H1 (cell line): ENCODE results near the gene BCL2L11.

Experiments used
- EP300 ChIP-seq, 2 experiments: IDR thresholded peaks; 1 replicate in 1 of 2; 2 replicates in 1 of 2; pipeline ENCODE4 v1.6.1; 2011 to 2012; ENCODE audit warnings: low read depth in 2 of 2, low read length in 2 of 2, mild to moderate bottlenecking in 2 of 2, borderline replicate concordance in 1 of 2, inconsistent platforms in 1 of 2, moderate library complexity in 1 of 2
- EZH2 ChIP-seq: fragments of 200-600 bp; sonication (generic); IDR thresholded peaks from 2 replicates; pipeline ENCODE4 v1.7.1; 2012; ENCODE audit warnings: low read depth, mild to moderate bottlenecking, moderate library complexity, low read length, inconsistent platforms; ENCODE audit not compliant: severe bottlenecking
- GABPA ChIP-seq: IDR thresholded peaks from 2 replicates; pipeline ENCODE4 v1.6.1; 2011; ENCODE audit warnings: mild to moderate bottlenecking, low read length, moderate library complexity, borderline replicate concordance; ENCODE audit not compliant: insufficient read depth
- PHF8 ChIP-seq: fragments of 200-600 bp; sonication (generic); conservative IDR thresholded peaks from 2 replicates; pipeline ENCODE4 v1.7.1; 2012; ENCODE audit warnings: low read depth, mild to moderate bottlenecking, inconsistent platforms, low read length, moderate library complexity
- POLR2A ChIP-seq, 2 experiments: IDR thresholded peaks; 1 replicate in 1 of 2; 2 replicates in 1 of 2; pipeline ENCODE4 v1.6.1; 2011; ENCODE audit warnings: low read depth in 2 of 2, low read length in 2 of 2, mild to moderate bottlenecking in 2 of 2; ENCODE audit errors: control extremely low read depth in 1 of 2
- RFX5 ChIP-seq: IDR thresholded peaks from 2 replicates; pipeline ENCODE4 v1.6.1; 2011; ENCODE audit warnings: low read depth, low read length, improper control_type of control experiment, borderline replicate concordance
- SIX5 ChIP-seq: IDR thresholded peaks from 2 replicates; pipeline ENCODE4 v1.6.1; 2011; ENCODE audit warnings: mild to moderate bottlenecking, low read depth, low read length
- SP1 ChIP-seq: IDR thresholded peaks from 2 replicates; pipeline ENCODE4 v1.6.1; 2011; ENCODE audit warnings: low read depth, low read length
- YY1 ChIP-seq: IDR thresholded peaks from 2 replicates; pipeline ENCODE4 v1.6.1; 2011; ENCODE audit warnings: low read depth, mild to moderate bottlenecking, low read length
- TF ChIP-seq, protein P1 (sequence below), 3 experiments: IDR thresholded peaks; 1 replicate in 2 of 3; 2 replicates in 1 of 3; pipeline versions ENCODE4 v1.5.1 to v1.6.1; 2011; ENCODE audit warnings: low read length in 3 of 3, mild to moderate bottlenecking in 3 of 3, inconsistent platforms in 2 of 3, low read depth in 1 of 3, moderate library complexity in 1 of 3; ENCODE audit not compliant: insufficient read depth in 1 of 3; ENCODE audit errors: control extremely low read depth in 1 of 3
- TF ChIP-seq, protein P2 (sequence below): IDR thresholded peaks from 2 replicates; pipeline ENCODE4 v1.6.1; 2011; ENCODE audit warnings: low read depth, mild to moderate bottlenecking, low read length; ENCODE audit not compliant: insufficient read depth
- TF ChIP-seq, protein P3 (sequence below): IDR thresholded peaks from 2 replicates; pipeline ENCODE4 v1.6.1; 2012; ENCODE audit warnings: low read length, inconsistent platforms

DNA sequence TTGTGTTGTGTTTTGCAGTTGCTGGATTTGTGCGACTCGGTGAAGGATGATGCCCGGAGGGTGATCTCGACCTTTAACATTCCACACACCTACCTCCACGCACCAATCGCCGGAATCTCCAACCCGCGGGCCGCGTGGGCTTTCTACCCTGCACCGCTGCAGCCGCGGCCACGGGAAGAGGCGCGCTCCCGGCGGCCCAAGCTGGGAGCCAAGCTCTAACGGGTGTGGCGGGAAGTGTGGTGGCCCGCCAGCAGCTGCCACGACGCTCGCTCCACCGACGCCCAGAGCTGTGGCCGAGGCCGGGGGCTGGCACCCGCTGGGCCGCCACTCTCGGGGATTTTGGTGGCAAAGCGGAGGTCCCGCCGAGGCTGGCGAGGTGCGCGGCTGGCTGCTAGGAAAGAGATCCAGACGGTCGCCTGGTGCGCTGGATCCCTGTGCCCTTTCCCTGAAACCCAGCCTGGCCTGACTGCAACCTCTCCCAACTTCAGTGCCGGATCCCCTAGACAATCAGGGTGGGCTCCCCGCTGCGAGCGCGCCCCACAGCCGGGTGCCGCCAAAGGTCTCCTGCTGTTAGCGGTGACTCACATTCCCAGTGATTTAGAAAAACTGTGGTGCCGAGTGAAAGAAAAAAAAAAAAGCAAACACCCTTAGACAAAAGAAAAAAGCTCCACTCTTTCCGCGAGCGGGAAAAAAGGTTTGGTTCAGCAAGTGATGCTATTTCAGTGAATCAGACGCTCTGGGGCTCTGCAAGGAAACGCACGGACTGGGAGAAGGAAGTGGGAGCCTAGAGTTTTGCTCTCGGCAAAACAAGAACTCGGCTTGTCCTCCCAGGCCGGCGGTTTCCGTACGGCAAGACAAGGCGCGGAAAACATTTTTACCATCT is 2.9 kb upstream of the BCL2L11 start:
- TF ChIP-seq EZH2 = no peak
- 0 out of 2 replicates have a peak, but pooled peaks have one; percentile 29 for TF ChIP-seq PHF8
- no peak for TF ChIP-seq POLR2A (IDR thresholded peaks at IDR 0.05; ENCODE audit: control extremely low read depth in 1 of 2, low read depth in 2 of 2, low read length in 2 of 2)
- TF ChIP-seq SP1 = 0 out of 2 replicates have a peak, but pooled peaks have one; percentile 4
- TF ChIP-seq RFX5 = no peak
- TF ChIP-seq, protein P1, sequence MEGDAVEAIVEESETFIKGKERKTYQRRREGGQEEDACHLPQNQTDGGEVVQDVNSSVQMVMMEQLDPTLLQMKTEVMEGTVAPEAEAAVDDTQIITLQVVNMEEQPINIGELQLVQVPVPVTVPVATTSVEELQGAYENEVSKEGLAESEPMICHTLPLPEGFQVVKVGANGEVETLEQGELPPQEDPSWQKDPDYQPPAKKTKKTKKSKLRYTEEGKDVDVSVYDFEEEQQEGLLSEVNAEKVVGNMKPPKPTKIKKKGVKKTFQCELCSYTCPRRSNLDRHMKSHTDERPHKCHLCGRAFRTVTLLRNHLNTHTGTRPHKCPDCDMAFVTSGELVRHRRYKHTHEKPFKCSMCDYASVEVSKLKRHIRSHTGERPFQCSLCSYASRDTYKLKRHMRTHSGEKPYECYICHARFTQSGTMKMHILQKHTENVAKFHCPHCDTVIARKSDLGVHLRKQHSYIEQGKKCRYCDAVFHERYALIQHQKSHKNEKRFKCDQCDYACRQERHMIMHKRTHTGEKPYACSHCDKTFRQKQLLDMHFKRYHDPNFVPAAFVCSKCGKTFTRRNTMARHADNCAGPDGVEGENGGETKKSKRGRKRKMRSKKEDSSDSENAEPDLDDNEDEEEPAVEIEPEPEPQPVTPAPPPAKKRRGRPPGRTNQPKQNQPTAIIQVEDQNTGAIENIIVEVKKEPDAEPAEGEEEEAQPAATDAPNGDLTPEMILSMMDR (IDR thresholded peaks at IDR 0.05; ENCODE audit: control extremely low read depth in 1 of 3, insufficient read depth in 1 of 3, low read depth in 1 of 3, low read length in 3 of 3) = no peak
- no peak for TF ChIP-seq SIX5
- TF ChIP-seq, protein P2, sequence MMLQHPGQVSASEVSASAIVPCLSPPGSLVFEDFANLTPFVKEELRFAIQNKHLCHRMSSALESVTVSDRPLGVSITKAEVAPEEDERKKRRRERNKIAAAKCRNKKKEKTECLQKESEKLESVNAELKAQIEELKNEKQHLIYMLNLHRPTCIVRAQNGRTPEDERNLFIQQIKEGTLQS = no peak
- TF ChIP-seq YY1 = no peak
- TF ChIP-seq, protein P3, sequence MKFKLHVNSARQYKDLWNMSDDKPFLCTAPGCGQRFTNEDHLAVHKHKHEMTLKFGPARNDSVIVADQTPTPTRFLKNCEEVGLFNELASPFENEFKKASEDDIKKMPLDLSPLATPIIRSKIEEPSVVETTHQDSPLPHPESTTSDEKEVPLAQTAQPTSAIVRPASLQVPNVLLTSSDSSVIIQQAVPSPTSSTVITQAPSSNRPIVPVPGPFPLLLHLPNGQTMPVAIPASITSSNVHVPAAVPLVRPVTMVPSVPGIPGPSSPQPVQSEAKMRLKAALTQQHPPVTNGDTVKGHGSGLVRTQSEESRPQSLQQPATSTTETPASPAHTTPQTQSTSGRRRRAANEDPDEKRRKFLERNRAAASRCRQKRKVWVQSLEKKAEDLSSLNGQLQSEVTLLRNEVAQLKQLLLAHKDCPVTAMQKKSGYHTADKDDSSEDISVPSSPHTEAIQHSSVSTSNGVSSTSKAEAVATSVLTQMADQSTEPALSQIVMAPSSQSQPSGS = no peak
- no peak for TF ChIP-seq GABPA
- no peak for TF ChIP-seq EP300 (IDR thresholded peaks at IDR 0.05; ENCODE audit: borderline replicate concordance in 1 of 2, low read depth in 2 of 2, low read length in 2 of 2)
